Endothelial cell of umbilical vein (primary cell): ENCODE measurements around the gene SERPINA5. TPM values are rescaled to one million over a fixed set of nuclear protein-coding genes. Genes with fewer than 3 reads are reported as not detected.

Experiments used
- BruUV-seq: library from RNA; stranded (reverse); fragments of 400-500 nt; replicated peaks from 2 replicates; lab custom pipeline; 2021; lab: Mats Ljungman, UMichigan
- CTCF ChIA-PET: fragments of 300-600, 350-600 bp; sonication (Branson Sonifier 250); formaldehyde crosslinking; loops from one replicate; lab custom pipeline; 2021; ENCODE audit warnings: antibody characterized with exemption, inconsistent platforms; lab: Charles Lee
- POLR2A ChIA-PET: fragments of 300-600, 350-600 bp; sonication (Branson Sonifier 250); formaldehyde crosslinking; loops from one replicate; lab custom pipeline; 2021; ENCODE audit warnings: antibody characterized with exemption, inconsistent platforms; lab: Charles Lee
- DNase-seq: peaks from one replicate; pipeline ENCODE4 v3.0.0-alpha.2; 2011; ENCODE audit warnings: low read depth, low spot score
- FAIRE-seq: peaks from 2 replicates; lab custom pipeline; 2011; peaks lifted over from hg19 to GRCh38; lab: Jason Lieb, UNC
- H2AFZ ChIP-seq: 2 replicates; pipeline ENCODE4 v1.6.0; 2012; ENCODE audit warnings: low read depth, low read length, control low read depth, inconsistent platforms
- H3K27ac ChIP-seq: 2 replicates; pipeline ENCODE4 v1.5.1; 2011; ENCODE audit warnings: low read depth, mild to moderate bottlenecking, control low read depth, low read length, moderate library complexity; ENCODE audit not compliant: insufficient read depth
- H3K27me3 ChIP-seq, 2 experiments: 2 replicates each; pipeline versions ENCODE4 v1.6.0 to v1.6.1; 2011; ENCODE audit warnings: low read length in 2 of 2, mixed read lengths in 1 of 2; ENCODE audit not compliant: control insufficient read depth in 2 of 2, insufficient read depth in 2 of 2
- H3K36me3 ChIP-seq, 2 experiments: 2 replicates in 1 of 2; 3 replicates in 1 of 2; pipeline ENCODE4 v1.5.1; 2011; ENCODE audit warnings: low read length in 2 of 2, mild to moderate bottlenecking in 1 of 2, moderate library complexity in 1 of 2; ENCODE audit not compliant: control insufficient read depth in 2 of 2, insufficient read depth in 2 of 2; ENCODE audit errors: extremely low read depth in 1 of 2
- H3K4me1 ChIP-seq: 3 replicates; pipeline ENCODE4 v1.5.1; 2011; ENCODE audit warnings: mild to moderate bottlenecking, low read length; ENCODE audit not compliant: control insufficient read depth, insufficient read depth; ENCODE audit errors: extremely low read depth
- H3K4me2 ChIP-seq: 2 replicates; pipeline ENCODE4 v1.6.1; 2011; ENCODE audit warnings: low read length, control low read depth, mixed read lengths; ENCODE audit not compliant: insufficient read depth
- H3K4me3 ChIP-seq, 3 experiments: fragments of 200-600 bp in 1 of 3; sonication (generic), shearing (Covaris generic) in 1 of 3; replicated peaks in 1 of 3; 2 replicates each; pipeline ENCODE4 v1.5.1; 2011 to 2016; ENCODE audit warnings: control low read depth in 3 of 3, low read length in 3 of 3, mild to moderate bottlenecking in 2 of 3, inconsistent platforms in 1 of 3, low read depth in 1 of 3, moderate library complexity in 1 of 3; ENCODE audit not compliant: insufficient read depth in 1 of 3
- H3K79me2 ChIP-seq: 2 replicates; pipeline ENCODE4 v1.6.0; 2012; ENCODE audit warnings: low read length, inconsistent platforms; ENCODE audit not compliant: control insufficient read depth, insufficient read depth
- H3K9ac ChIP-seq: replicated peaks from 2 replicates; pipeline ENCODE3; 2011; ENCODE audit warnings: low read length, control low read depth; ENCODE audit not compliant: insufficient read depth; ENCODE audit errors: extremely low read depth
- H3K9me1 ChIP-seq: replicated peaks from 3 replicates; pipeline ENCODE4 v1.6.0; 2011; ENCODE audit warnings: mild to moderate bottlenecking, low read length; ENCODE audit not compliant: control insufficient read depth, insufficient read depth; ENCODE audit errors: extremely low read depth
- H3K9me3 ChIP-seq: replicated peaks from 2 replicates; pipeline ENCODE4 v1.5.1; 2012; ENCODE audit warnings: low read length, inconsistent platforms; ENCODE audit not compliant: control insufficient read depth, insufficient read depth
- H4K20me1 ChIP-seq: replicated peaks from 2 replicates; pipeline ENCODE3; 2011; ENCODE audit warnings: mild to moderate bottlenecking, low read length; ENCODE audit not compliant: control insufficient read depth, insufficient read depth; ENCODE audit errors: extremely low read depth
- CTCF ChIP-seq, 2 donors: IDR thresholded peaks; 1 replicate in 1 of 2; 2 replicates in 1 of 2; pipeline ENCODE4 v1.5.1; 2011; ENCODE audit warnings: low read length in 2 of 2, mild to moderate bottlenecking in 2 of 2, moderate library complexity in 2 of 2, control low read depth in 1 of 2, inconsistent platforms in 1 of 2, low read depth in 1 of 2; ENCODE audit not compliant: insufficient read depth in 1 of 2; ENCODE audit errors: extremely low read depth in 1 of 2
- EZH2 ChIP-seq: IDR thresholded peaks from 2 replicates; pipeline ENCODE4 v1.6.1; 2012; ENCODE audit warnings: borderline replicate concordance, low read depth, mild to moderate bottlenecking, moderate library complexity, low read length, inconsistent platforms; ENCODE audit not compliant: severe bottlenecking
- FOS ChIP-seq: IDR thresholded peaks from 2 replicates; pipeline ENCODE4 v1.6.1; 2011; ENCODE audit warnings: mild to moderate bottlenecking, low read length, moderate library complexity, borderline replicate concordance; ENCODE audit not compliant: insufficient read depth
- GATA2 ChIP-seq: IDR thresholded peaks from 2 replicates; pipeline ENCODE4 v1.7.0; 2011; ENCODE audit warnings: low read depth, mild to moderate bottlenecking, moderate library complexity, mixed read lengths, low read length; ENCODE audit not compliant: insufficient read length, insufficient read depth
- JUN ChIP-seq: IDR thresholded peaks from 2 replicates; pipeline ENCODE4 v1.6.1; 2011; ENCODE audit warnings: borderline replicate concordance, low read depth; ENCODE audit not compliant: insufficient read length, insufficient read depth
- MAX ChIP-seq: IDR thresholded peaks from 2 replicates; pipeline ENCODE4 v1.6.1; 2011; ENCODE audit not compliant: insufficient read depth, insufficient read length
- MYC ChIP-seq: IDR thresholded peaks from one replicate; pipeline ENCODE4 v1.6.1; 2011; ENCODE audit warnings: mild to moderate bottlenecking, low read depth, low read length
- POLR2A ChIP-seq: IDR thresholded peaks from 2 replicates; pipeline ENCODE4 v1.6.1; 2012; ENCODE audit warnings: low read depth, mild to moderate bottlenecking, control low read depth, low read length
- POLR2AphosphoS5 ChIP-seq: IDR thresholded peaks from 2 replicates; pipeline ENCODE4 v1.6.1; 2012; ENCODE audit warnings: low read depth, mild to moderate bottlenecking, control low read depth, low read length, moderate library complexity; ENCODE audit not compliant: insufficient read depth
- dilution Hi-C: fragments of 300-500 bp; cut with MboI; formaldehyde crosslinking; loops from one replicate; pipeline ENCODE4 v1.15.0; 2019; ENCODE audit warnings: low sequenced_read_pairs; ENCODE audit not compliant: extremely low pct_ligation_motif_present
- intact Hi-C: fragments of 100-400 bp; cut with micrococcal nuclease; formaldehyde crosslinking; loops from one replicate; pipeline ENCODE4 v1.10.0; 2022
- polyA plus RNA-seq, 4 experiments: library from polyadenylated mRNA; depleted of rRNA in 3 of 4; stranded (reverse) in 3 of 4; unstranded in 1 of 4; fragments of >200 nt; gene quantifications; 2 replicates each; pipeline versions ENCODE4 v1.2.1 to v1.2.3, GENCODE V29; 2011 to 2012; ENCODE audit warnings: missing spikeins in 1 of 4
- total RNA-seq: library from RNA; stranded (reverse); gene quantifications from 2 replicates; pipeline ENCODE4 v1.2.3, GENCODE V29; 2021

Gene SERPINA5
- total and polyA plus RNA-seq, 2 donors (not counting 3 experiments of a cell fraction or from before 2014, with no cell fraction given), result 0.12 TPM; not detected in 1

DNA sequence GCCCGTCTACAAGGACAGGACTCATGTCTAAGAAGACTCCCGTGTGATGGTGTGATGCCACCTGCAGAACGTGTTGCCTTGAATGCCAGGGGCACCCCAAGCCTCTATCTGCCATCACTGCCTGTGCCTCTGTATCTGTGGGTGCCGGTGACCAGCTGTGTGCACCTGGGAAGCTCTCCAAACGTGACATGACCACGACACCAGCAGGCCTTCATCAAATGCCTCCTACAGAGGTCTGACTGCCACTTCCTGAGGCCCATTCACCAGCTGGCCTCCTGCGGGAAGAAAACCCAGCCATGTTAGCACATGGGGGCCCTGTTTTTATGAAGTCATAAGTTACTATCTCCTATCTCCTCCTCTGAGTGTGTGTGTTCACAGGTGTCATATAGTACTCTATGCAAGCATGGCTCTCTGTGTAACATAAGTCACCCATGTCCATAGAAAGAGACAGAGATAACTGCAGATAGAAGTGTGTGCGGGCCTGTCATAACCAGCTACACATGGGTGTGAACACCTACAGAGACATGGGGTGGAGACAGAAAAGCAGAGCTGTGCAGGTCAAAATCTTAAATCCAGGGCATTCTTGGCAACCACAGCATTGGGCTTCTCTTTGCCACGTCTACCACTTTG lies 38.3 kb upstream of the SERPINA5 start:
- Histone ChIP-seq H3K4me3 (no peak overlapping the region), H3K9ac (no peak overlapping the region), H2AFZ (no peak overlapping the region), H4K20me1 (no peaks in the 10 kb centered on the region), H3K27ac (peak overlapping the region; percentile 3), H3K9me1 (no peaks in the 10 kb centered on the region), H3K4me2 (no peak overlapping the region), H3K27me3 (no peaks in the 10 kb centered on the region), H3K4me1 (peaks cover 23% of the 10 kb centered on the region), H3K36me3 (no peaks in the 10 kb centered on the region), H3K79me2 (no peaks in the 10 kb centered on the region), H3K9me3 (no peaks in the 10 kb centered on the region)
- dilution Hi-C loops, result no loop called here
- POLR2A ChIA-PET, result no interaction called here
- intact Hi-C loops, result loop anchor here (2.0 to 10.0 kb wide), 3 partner anchors 58 to 408 kb away; no protein-coding TSS in a partner anchor
- CTCF ChIA-PET, result interaction anchor here (1.6 kb wide), 1 partner anchor 119 kb away, joined by 6 read pairs; no protein-coding TSS in a partner anchor
- FAIRE-seq (no peak), DNase-seq (no peak)
- BruUV-seq, result no TSS peak
- no peak for TF ChIP-seq CTCF (IDR thresholded peaks at IDR 0.05; ENCODE audit: extremely low read depth in 1 of 2, insufficient read depth in 1 of 2, low read depth in 1 of 2, low read length in 2 of 2)
- TF ChIP-seq POLR2AphosphoS5, result no peak
- TF ChIP-seq JUN, result no peak
- no peak for TF ChIP-seq MYC
- no peak for TF ChIP-seq EZH2
- no peak for TF ChIP-seq FOS
- TF ChIP-seq MAX, result no peak
- TF ChIP-seq POLR2A, result no peak
- no peak for TF ChIP-seq GATA2
